ENCODE measurements around the gene FAM8A1.
"Not testable (repeated sequence)": the region's sequence is repeated elsewhere in the genome, so short reads cannot be mapped to it uniquely, and the experiment has no call there.

The FAM8A1 gene, protein sequence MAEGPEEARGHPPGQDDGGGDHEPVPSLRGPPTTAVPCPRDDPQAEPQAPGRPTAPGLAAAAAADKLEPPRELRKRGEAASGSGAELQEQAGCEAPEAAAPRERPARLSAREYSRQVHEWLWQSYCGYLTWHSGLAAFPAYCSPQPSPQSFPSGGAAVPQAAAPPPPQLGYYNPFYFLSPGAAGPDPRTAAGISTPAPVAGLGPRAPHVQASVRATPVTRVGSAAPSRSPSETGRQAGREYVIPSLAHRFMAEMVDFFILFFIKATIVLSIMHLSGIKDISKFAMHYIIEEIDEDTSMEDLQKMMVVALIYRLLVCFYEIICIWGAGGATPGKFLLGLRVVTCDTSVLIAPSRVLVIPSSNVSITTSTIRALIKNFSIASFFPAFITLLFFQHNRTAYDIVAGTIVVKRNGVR

DNA sequence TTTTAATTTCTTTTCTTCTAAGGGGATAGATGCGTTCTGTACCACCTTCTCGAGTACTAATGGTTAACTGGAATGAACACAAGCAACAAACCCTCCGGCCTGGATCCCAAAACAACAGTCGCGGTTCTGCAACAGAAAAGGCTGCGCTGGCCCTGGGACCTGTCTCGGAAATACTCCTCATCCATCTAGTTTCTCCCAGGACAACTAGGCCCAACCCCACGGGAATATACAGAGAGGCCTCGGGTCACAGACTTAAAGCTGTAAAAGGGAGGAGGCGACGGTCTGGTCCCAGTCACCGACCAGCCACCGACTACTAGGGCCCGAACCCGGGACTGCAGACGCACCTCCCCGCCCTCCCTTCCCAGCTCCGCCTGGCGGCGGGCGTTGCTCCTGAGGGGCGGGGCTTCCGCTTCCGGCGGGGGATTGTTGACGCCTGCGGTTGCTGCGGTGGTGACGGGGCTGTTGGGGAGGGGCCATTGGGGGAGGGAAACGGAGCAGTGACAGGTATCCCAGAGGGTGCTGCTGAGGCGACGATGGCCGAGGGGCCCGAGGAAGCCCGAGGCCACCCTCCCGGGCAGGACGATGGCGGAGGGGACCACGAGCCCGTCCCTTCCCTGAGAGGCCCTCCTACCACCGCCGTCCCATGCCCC, at the start of gene FAM8A1:
FAM8A1 (plus strand) TSS at position 426 of the 650 bp plus-strand sequence; CDS start at position 534, 108 bp downstream.
- DNase-seq (ENCODE audit: low spot score), result peak; percentile 97

- no peak for DNase-seq (ENCODE audit: low spot score)
Observed at GRCh38 chr6:17551383-17551958, 48.6 kb upstream of the FAM8A1 start.

DNA sequence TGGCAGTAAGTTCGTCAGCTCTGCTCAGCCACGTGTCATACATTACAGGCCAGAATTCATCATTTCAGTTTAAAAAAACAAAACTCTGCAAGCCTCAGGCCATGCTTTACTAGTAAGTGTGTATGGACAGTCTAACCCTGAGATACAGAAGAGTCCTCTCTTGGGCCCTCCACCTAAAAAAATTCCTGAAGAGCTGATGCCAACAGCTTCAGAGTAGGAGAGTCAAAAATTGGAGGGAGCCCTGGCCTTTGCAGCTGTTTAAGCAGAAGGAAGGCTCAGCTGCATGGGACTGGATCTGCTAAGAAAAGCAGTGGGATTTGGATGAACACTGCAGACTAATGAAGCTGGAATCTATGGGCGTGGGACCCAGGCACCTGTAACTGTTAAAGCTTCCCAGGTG, 47.2 kb upstream of the FAM8A1 start:
- DNase-seq (ENCODE audit: low spot score), result no peak

GRCh38 chr6:17556014-17556413, 44.1 kb upstream of the FAM8A1 start:
- no peak for DNase-seq (ENCODE audit: low spot score)

DNA sequence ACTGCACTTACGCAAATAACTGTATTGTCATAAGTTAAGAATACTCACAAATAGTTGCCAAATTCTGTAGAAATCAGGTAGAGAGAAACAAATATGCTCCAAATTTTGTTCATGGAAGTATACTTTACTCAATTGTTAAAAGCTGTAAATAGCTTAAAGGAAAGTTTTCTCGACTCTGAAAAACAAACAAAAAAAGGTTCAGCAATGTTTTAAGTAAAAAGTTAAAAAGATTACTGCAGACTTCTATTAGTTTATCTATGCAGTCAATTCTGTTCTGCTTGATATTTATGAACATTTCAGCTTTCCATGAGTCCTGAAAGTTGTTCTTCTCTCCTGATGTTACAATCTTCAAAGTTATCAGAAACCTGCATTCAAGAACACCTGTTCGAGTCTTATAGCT, 37.5 kb upstream of the FAM8A1 start:
- no peak for DNase-seq (ENCODE audit: low spot score)

DNA sequence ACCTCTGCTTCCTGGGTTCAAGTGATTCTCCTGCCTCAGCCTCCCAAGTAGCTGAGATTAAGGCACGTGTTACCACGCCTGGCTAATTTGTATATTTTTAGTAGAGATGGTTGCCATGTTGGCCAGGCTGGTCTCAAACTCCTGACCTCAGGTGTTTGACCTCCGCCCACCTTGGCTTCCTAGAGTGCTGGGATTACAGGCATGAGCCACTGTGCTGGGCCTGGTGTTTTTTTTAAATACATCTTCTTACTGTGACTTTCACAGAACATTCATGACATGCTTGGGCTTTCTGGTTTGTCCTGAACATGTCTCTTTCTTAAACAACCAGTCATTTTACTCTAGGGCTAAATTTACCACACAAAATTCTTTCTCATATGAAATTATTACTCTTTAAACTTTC, 34.7 kb upstream of the FAM8A1 start:
- no peak for DNase-seq (ENCODE audit: low spot score)

DNA sequence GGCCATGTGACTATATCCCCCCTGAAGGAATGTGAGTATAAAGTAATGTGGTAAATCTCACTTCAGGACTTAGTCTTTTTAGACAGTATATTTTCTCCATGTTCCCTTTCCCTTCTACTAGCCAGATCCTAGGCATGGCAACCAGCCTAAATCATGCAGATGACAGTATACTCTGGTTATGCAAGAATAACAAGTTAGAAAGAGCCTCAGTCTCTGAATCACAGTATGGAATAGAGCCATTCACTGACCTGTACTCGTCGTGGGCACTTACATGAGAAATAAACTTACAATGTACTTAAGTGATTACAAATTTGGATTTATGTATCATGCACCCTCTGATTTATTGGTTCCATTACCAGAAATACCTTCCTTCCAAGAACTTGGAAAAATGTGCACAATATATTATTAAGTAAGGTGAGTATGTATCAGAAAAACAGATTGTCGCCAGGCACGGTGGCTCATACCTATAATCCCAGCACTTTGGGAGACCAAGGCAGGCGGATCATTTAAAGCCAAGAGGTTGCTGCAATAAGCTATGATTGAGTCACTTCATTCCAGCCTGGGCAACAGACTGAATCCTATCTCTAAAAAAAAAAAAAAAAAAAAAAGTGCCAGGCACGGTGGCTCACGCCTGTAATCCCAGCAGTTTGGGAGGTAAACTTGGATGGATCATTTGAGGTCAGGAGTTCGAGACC, 25.1 kb upstream of the FAM8A1 start:
- peak; percentile 82 for DNase-seq (ENCODE audit: low spot score)

DNA sequence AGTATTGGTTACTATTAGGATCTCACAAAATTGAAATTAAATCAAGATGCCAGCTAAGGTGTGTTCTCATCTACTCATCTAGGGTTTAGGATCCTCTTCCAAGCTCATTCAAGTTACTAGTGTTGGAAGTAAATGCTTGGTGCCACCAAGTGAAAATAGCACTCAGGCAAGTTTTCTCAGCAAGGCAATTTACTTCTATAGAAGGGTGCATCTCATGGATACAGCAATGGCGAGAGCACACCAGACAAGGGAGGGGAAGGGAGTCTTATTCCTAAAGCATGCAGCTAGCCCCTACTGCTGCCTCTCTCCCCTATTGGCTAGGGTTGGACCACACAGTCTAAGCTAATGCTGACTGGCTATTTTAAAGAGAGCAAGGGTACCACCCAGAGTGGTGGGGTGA, 23.0 kb upstream of the FAM8A1 start:
- DNase-seq (ENCODE audit: low spot score), result no peak

DNA sequence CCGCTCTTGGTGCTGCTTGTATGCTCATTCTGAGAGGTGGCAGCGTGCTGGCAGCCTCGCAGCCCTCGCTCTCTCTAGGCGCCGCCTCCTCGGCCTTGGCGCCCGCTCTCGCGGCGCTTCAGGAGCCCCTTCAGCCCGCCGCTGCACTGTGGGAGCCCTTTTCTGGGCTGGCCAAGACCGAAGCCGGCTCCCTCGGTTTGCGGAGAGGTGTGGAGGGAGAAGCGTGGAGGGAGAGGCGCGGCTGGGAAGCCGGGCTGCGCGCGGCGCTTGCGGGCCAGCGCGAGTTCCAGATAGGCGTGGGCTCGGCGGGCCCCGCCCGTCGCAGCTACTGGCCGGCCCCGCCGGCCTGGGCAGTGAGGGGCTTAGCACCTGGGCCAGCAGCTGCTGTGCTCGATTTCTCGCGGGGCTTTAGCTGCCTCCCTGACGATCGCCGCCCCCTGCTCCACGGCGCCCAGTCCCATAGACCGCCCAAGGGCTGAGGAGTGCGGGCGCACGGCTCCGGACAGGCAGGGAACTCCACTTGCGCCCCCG, 19.5 kb upstream of the FAM8A1 start:
- peak; percentile 44 for DNase-seq (ENCODE audit: low spot score)

- DNase-seq (ENCODE audit: low spot score), result not testable (repeated sequence)
Observed at GRCh38 chr6:17581282-17581681, 18.8 kb upstream of the FAM8A1 start.

DNA sequence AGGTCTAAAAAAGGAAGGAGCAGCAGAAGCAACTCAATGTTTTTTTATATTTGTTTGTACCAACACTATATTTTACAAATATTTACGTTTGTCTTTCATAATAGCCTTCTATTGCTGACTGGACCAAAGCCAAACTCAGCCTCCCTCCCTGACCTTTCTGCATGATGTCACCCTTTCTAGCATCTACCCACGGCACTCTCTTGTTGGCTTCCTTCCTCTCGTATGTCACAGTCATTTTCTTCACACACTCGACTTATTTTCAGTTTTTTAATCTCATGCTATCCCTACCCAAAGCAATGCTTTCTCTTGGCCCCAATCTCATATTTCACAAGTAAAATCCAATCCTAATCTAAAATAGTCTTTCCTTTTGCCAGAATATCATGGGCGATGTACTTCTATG, 16.3 kb upstream of the FAM8A1 start:
- peak; percentile 60 for DNase-seq (ENCODE audit: low spot score)

GRCh38 chr6:17584241-17584803, 15.8 kb upstream of the FAM8A1 start:
- DNase-seq (ENCODE audit: low spot score), result peak; percentile 77

GRCh38 chr6:17585766-17586490, 14.2 kb upstream of the FAM8A1 start:
- no peak for DNase-seq (ENCODE audit: low spot score)

- DNase-seq (ENCODE audit: low spot score), result not testable (repeated sequence)
Observed at GRCh38 chr6:17586623-17587022, 13.5 kb upstream of the FAM8A1 start.

DNA sequence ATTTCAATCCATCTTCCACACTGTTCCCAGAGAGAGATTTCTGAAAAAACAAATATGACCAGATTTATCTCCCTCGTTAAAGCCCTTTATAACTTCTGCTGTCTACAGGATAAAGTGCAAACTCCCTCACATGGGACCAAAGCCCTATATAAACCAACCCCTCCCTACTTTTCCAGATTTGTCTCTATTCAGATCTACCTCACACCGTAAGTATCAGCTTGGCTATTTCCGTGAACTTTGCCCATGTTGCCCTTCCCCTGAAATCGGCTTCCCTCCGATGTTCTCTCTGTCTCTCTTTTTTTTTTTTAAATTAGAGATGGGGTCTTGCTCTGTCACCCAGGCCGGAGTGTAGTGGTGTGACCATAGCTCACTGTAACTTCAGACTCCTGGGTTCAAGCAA, 12.1 kb upstream of the FAM8A1 start:
- no peak for DNase-seq (ENCODE audit: low spot score)

GRCh38 chr6:17589406-17590096, 10.6 kb upstream of the FAM8A1 start:
- DNase-seq (ENCODE audit: low spot score), result peak; percentile 86

GRCh38 chr6:17591287-17591686, 8.8 kb upstream of the FAM8A1 start:
- DNase-seq (ENCODE audit: low spot score), result no peak

DNA sequence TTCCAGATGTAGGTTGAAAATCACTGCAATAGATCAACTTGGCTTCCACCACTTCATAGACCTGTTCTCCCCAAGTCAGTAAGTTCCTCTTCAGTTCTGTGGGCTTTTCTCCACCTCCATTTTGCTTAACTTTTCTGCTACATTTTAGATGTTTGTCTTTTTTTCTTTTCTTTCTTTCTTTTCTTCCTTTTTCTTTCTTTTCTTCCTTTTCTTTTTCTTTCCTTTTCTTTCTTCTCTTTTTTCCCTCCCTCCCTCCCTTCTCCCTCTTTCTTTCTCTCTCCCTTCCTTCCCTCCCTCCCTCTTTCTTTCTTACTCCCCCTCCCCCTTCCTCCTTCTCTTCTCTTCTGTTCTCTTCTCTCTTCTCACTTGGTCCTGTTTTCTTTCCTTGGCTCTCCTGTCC, 6.9 kb upstream of the FAM8A1 start:
- no peak for DNase-seq (ENCODE audit: low spot score)

- DNase-seq (ENCODE audit: low spot score), result no peak
Observed at GRCh38 chr6:17596085-17596484, 4.0 kb upstream of the FAM8A1 start.

- DNase-seq (ENCODE audit: low spot score), result peak; percentile 56
Observed at GRCh38 chr6:17600527-17601385, 654 bp downstream of the FAM8A1 start.
